HG03342 (cell line): ENCODE data around the gene CENPH.
"Not testable (repeated sequence)": the region's sequence is repeated elsewhere in the genome, so short reads cannot be mapped to it uniquely, and the experiment has no call there.

Experiments used
- ATAC-seq: cut with Tn5 transposase; IDR thresholded peaks from one replicate; pipeline ENCODE4 v1.9.1; 2021; ENCODE audit warnings: mild to moderate bottlenecking, moderate library complexity; ENCODE audit not compliant: unreplicated experiment

Gene CENPH

GRCh38 chr5:69245031-69245430 lies 55.6 kb downstream of the CENPH start:
- no peak for ATAC-seq

GRCh38 chr5:69248019-69248418 lies 58.6 kb downstream of the CENPH start:
- no peak for ATAC-seq

GRCh38 chr5:69250593-69250992 lies 61.2 kb downstream of the CENPH start:
- ATAC-seq: no peak

- ATAC-seq: no peak
Observed at GRCh38 chr5:69252437-69252836, 63.1 kb downstream of the CENPH start.

GRCh38 chr5:69255940-69256339 lies 66.6 kb downstream of the CENPH start:
- ATAC-seq: not testable (repeated sequence)

GRCh38 chr5:69257577-69257976 lies 68.2 kb downstream of the CENPH start:
- no peak for ATAC-seq
